Parathyroid adenoma (tissue), 2 donors: Measurements from ENCODE around the gene LY6G6D.

Source experiments
- H2AFZ ChIP-seq: fragments of 300-600 bp; sonication (generic); one replicate; pipeline ENCODE4 v1.7.0; 2017; ENCODE audit warnings: antibody characterized with exemption, mild to moderate bottlenecking
- H3K27ac ChIP-seq: fragments of 300-600 bp; sonication (generic); one replicate; pipeline ENCODE4 v1.7.0; 2017
- H3K27me3 ChIP-seq: fragments of 300-600 bp; sonication (generic); one replicate; pipeline ENCODE4 v1.7.0; 2017; ENCODE audit warnings: low read length; ENCODE audit not compliant: control insufficient read depth, insufficient read depth
- H3K36me3 ChIP-seq: fragments of 300-600 bp; sonication (generic); one replicate; pipeline ENCODE4 v1.7.0; 2017; ENCODE audit warnings: low read length; ENCODE audit not compliant: control insufficient read depth, insufficient read depth
- H3K4me1 ChIP-seq: fragments of 300-600 bp; sonication (generic); one replicate; pipeline ENCODE4 v1.7.0; 2017; ENCODE audit warnings: control low read depth
- H3K4me2 ChIP-seq: fragments of 300-600 bp; sonication (generic); one replicate; pipeline ENCODE4 v1.7.0; 2017; ENCODE audit warnings: low read length
- H3K4me3 ChIP-seq: fragments of 300-600 bp; sonication (generic); one replicate; pipeline ENCODE4 v1.7.0; 2017; ENCODE audit warnings: low read depth, low read length
- H3K79me2 ChIP-seq: fragments of 300-600 bp; sonication (generic); one replicate; pipeline ENCODE4 v1.7.0; 2017; ENCODE audit warnings: control low read depth
- H3K9ac ChIP-seq: fragments of 300-600 bp; sonication (generic); one replicate; pipeline ENCODE4 v1.7.0; 2017; ENCODE audit warnings: mild to moderate bottlenecking
- H3K9me3 ChIP-seq: fragments of 300-600 bp; sonication (generic); one replicate; pipeline ENCODE4 v1.7.0; 2017; ENCODE audit warnings: low read length; ENCODE audit not compliant: control insufficient read depth
- CTCF ChIP-seq: fragments of 300-600 bp; sonication (generic); IDR thresholded peaks from one replicate; pipeline ENCODE4 v1.7.0; 2017; ENCODE audit warnings: antibody characterized with exemption, mild to moderate bottlenecking
- donor health status: primary hyperparathyroidism.

LY6G6D gene

DNA sequence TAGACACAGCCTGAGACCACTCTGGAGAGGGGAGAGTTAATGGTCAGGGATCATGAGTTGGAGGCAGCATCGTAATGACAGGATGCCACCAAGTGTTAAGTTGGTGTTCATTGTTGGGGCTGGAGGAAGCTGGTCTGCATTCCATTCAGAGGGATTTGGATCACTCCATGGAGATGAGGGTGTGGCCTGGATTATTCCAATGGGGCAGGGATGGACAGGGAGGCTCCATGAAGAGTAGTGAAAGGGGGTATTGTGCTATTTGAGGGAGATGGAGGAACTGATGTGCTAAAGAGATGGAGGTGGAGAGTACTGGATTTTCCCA lies 48.4 kb downstream of the LY6G6D start:
- Histone ChIP-seq H3K79me2 (no peaks in the 10 kb centered on the region), H3K36me3 (no peaks in the 10 kb centered on the region), H3K4me3 (no peak overlapping the region), H3K27me3 (no peaks in the 10 kb centered on the region), H3K27ac (no peak overlapping the region), H3K9ac (no peak overlapping the region), H3K4me2 (no peak overlapping the region), H3K9me3 (no peaks in the 10 kb centered on the region), H3K4me1 (no peaks in the 10 kb centered on the region), H2AFZ (no peak overlapping the region)
- no peak for TF ChIP-seq CTCF

GRCh38 chr6:31764198-31764597 lies 49.0 kb downstream of the LY6G6D start:
- H3K9me3 ChIP-seq = no peaks in the 10 kb centered on the region
- H3K4me1 ChIP-seq = no peaks in the 10 kb centered on the region
- H3K4me2 ChIP-seq = no peak overlapping the region
- no peak overlapping the region for H3K9ac ChIP-seq
- H3K27ac ChIP-seq = no peak overlapping the region
- H3K36me3 ChIP-seq = no peaks in the 10 kb centered on the region
- no peaks in the 10 kb centered on the region for H3K79me2 ChIP-seq
- H3K27me3 ChIP-seq = no peaks in the 10 kb centered on the region
- H2AFZ ChIP-seq = no peak overlapping the region
- no peak overlapping the region for H3K4me3 ChIP-seq
- no peak for TF ChIP-seq CTCF

GRCh38 chr6:31765559-31765909 lies 50.4 kb downstream of the LY6G6D start:
- H3K4me3 ChIP-seq = no peak overlapping the region
- no peak overlapping the region for H3K4me2 ChIP-seq
- H3K36me3 ChIP-seq = no peaks in the 10 kb centered on the region
- no peak for TF ChIP-seq CTCF
- no peaks in the 10 kb centered on the region for H3K79me2 ChIP-seq
- H3K27ac ChIP-seq = no peak overlapping the region
- H2AFZ ChIP-seq = no peak overlapping the region
- H3K27me3 ChIP-seq = no peaks in the 10 kb centered on the region
- no peaks in the 10 kb centered on the region for H3K9me3 ChIP-seq
- no peaks in the 10 kb centered on the region for H3K4me1 ChIP-seq
- no peak overlapping the region for H3K9ac ChIP-seq

DNA sequence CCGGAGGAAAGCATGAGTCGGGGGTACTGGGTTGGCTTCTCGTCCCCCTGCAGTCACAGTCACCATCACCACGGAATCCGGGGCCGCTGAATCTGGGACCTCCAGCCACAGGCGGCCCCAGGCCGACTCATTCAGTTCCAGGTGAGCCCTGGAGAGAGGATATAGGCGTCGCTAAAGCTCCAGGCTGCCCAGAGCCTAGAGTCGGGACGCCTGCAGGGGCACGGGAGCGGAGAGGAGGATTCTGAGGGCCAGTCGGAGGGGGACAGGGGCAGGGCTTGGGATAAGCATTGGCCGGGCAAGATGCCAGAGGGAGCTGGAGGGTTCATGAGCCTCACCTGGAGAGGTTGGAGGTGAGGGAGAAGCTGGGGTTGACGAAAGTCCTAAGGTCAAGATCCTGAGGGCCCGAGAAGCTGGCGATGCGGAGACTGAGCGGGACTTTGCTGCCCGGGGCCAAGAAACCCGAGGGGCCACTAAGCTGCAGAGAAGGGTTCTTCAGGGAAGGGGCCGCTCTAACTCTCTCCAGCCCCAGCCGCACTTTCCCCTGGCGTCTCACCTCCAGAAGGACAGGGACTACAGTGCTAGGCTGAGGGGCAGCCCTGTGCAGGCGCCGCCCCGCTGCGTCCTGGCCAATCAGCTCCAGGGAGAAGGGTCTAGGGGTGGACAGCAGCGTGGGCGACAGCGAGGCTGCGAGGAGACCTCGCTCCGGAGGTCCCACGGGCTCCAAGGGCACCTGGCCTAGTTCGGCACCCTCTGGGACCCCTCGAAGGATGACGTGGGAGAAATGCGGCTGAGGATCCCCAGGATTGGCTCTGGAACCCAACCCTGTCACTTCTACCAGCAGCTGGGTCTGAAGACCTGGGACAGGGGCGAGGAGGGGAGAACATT lies 51.0 kb downstream of the LY6G6D start:
- H3K36me3 ChIP-seq = no peaks in the 10 kb centered on the region
- no peak for TF ChIP-seq CTCF

GRCh38 chr6:31767096-31767645 lies 52.0 kb downstream of the LY6G6D start:
- no peak overlapping the region for H2AFZ ChIP-seq
- no peak overlapping the region for H3K27ac ChIP-seq
- H3K27me3 ChIP-seq = no peaks in the 10 kb centered on the region
- TF ChIP-seq CTCF = no peak
- H3K4me1 ChIP-seq = no peaks in the 10 kb centered on the region
- no peak overlapping the region for H3K4me3 ChIP-seq
- no peak overlapping the region for H3K4me2 ChIP-seq
- no peaks in the 10 kb centered on the region for H3K9me3 ChIP-seq
- H3K79me2 ChIP-seq = no peaks in the 10 kb centered on the region
- H3K36me3 ChIP-seq = no peaks in the 10 kb centered on the region
- H3K9ac ChIP-seq = no peak overlapping the region

More for the DNA sequence above, 51.0 kb downstream of the LY6G6D start:
- Histone ChIP-seq H3K4me3 (no peak overlapping the region), H3K27me3 (no peaks in the 10 kb centered on the region), H3K79me2 (no peaks in the 10 kb centered on the region), H3K9me3 (no peaks in the 10 kb centered on the region), H2AFZ (no peak overlapping the region), H3K9ac (no peak overlapping the region), H3K27ac (no peak overlapping the region), H3K4me1 (no peaks in the 10 kb centered on the region), H3K4me2 (no peak overlapping the region)
